Activated naive CD4-positive, alpha-beta T cell treated with anti-CD3 and anti-CD28 coated beads, Interleukin-2, amount 10 ng/mL, durations not matched to agents 7 days and 5 days (primary cell): ENCODE results near the gene LIN7A.

Experiments
- CTCF ChIA-PET: fragments of 350-600 bp; sonication (Branson Sonifier 250); formaldehyde crosslinking; loops from one replicate; lab custom pipeline; 2021; ENCODE audit warnings: antibody characterized with exemption; lab: Charles Lee
- DNase-seq: peaks from one replicate; pipeline ENCODE4 v3.0.0-alpha.2; 2020
- H3K27ac Mint-ChIP-seq: one replicate; pipeline ENCODE4 v1.8.0; 2021; ENCODE audit warnings: mild to moderate bottlenecking, moderate library complexity, mixed read lengths
- H3K27me3 Mint-ChIP-seq: one replicate; pipeline ENCODE4 v1.8.0; 2021; ENCODE audit warnings: mild to moderate bottlenecking, mixed read lengths
- H3K36me3 Mint-ChIP-seq: one replicate; pipeline ENCODE4 v1.8.0; 2021; ENCODE audit warnings: mixed read lengths
- H3K4me1 Mint-ChIP-seq: one replicate; pipeline ENCODE4 v1.8.0; 2021; ENCODE audit warnings: mixed read lengths
- H3K4me3 Mint-ChIP-seq: one replicate; pipeline ENCODE4 v1.8.0; 2021; ENCODE audit warnings: mild to moderate bottlenecking, moderate library complexity, mixed read lengths
- H3K9me3 Mint-ChIP-seq: one replicate; pipeline ENCODE4 v1.8.0; 2021; ENCODE audit warnings: mixed read lengths

Gene LIN7A

GRCh38 chr12:80829767-80830166 lies 108.0 kb downstream of the LIN7A start:
- H3K4me3 Mint-ChIP-seq, result no peak overlapping the region
- no peak for DNase-seq
- no peaks in the 10 kb centered on the region for H3K9me3 Mint-ChIP-seq
- H3K27me3 Mint-ChIP-seq, result no peaks in the 10 kb centered on the region
- H3K4me1 Mint-ChIP-seq, result no peaks in the 10 kb centered on the region
- H3K36me3 Mint-ChIP-seq, result no peaks in the 10 kb centered on the region
- CTCF ChIA-PET, result no interaction called here
- H3K27ac Mint-ChIP-seq, result no peak overlapping the region

- Mint-ChIP-seq H3K4me1 (no peaks in the 10 kb centered on the region), H3K27ac (no peak overlapping the region), H3K36me3 (no peaks in the 10 kb centered on the region), H3K9me3 (peaks cover 3% of the 10 kb centered on the region), H3K4me3 (no peak overlapping the region), H3K27me3 (no peaks in the 10 kb centered on the region)
- no peak for DNase-seq
- CTCF ChIA-PET, result no interaction called here
These were observed 112.2 kb downstream of the LIN7A start for GRCh38 chr12:80825506-80825905.

GRCh38 chr12:80823393-80823792 lies 114.3 kb downstream of the LIN7A start:
- no peak for DNase-seq
- Mint-ChIP-seq H3K27ac (no peak overlapping the region), H3K9me3 (peaks cover 3% of the 10 kb centered on the region), H3K4me1 (no peaks in the 10 kb centered on the region), H3K4me3 (no peak overlapping the region), H3K27me3 (no peaks in the 10 kb centered on the region), H3K36me3 (no peaks in the 10 kb centered on the region)
- CTCF ChIA-PET, result no interaction called here

GRCh38 chr12:80821513-80822000 lies 116.2 kb downstream of the LIN7A start:
- Mint-ChIP-seq H3K4me3 (no peak overlapping the region), H3K4me1 (no peaks in the 10 kb centered on the region), H3K9me3 (peaks cover 3% of the 10 kb centered on the region), H3K27me3 (no peaks in the 10 kb centered on the region), H3K36me3 (no peaks in the 10 kb centered on the region), H3K27ac (no peak overlapping the region)
- DNase-seq, result no peak
- CTCF ChIA-PET, result no interaction called here

GRCh38 chr12:80818878-80819277 lies 118.9 kb downstream of the LIN7A start:
- H3K36me3 Mint-ChIP-seq, result no peaks in the 10 kb centered on the region
- CTCF ChIA-PET, result no interaction called here
- peaks cover 3% of the 10 kb centered on the region for H3K9me3 Mint-ChIP-seq
- no peaks in the 10 kb centered on the region for H3K4me1 Mint-ChIP-seq
- H3K27me3 Mint-ChIP-seq, result no peaks in the 10 kb centered on the region
- DNase-seq, result no peak
- H3K27ac Mint-ChIP-seq, result no peak overlapping the region
- no peak overlapping the region for H3K4me3 Mint-ChIP-seq

- no peak for DNase-seq
- CTCF ChIA-PET, result no interaction called here
- H3K9me3 Mint-ChIP-seq, result no peaks in the 10 kb centered on the region
- no peaks in the 10 kb centered on the region for H3K36me3 Mint-ChIP-seq
- no peaks in the 10 kb centered on the region for H3K27me3 Mint-ChIP-seq
- H3K4me3 Mint-ChIP-seq, result no peak overlapping the region
- no peak overlapping the region for H3K27ac Mint-ChIP-seq
- no peaks in the 10 kb centered on the region for H3K4me1 Mint-ChIP-seq
These were observed 122.4 kb downstream of the LIN7A start for GRCh38 chr12:80815351-80815750.

GRCh38 chr12:80814453-80814852 lies 123.3 kb downstream of the LIN7A start:
- no peaks in the 10 kb centered on the region for H3K9me3 Mint-ChIP-seq
- no peaks in the 10 kb centered on the region for H3K36me3 Mint-ChIP-seq
- no peaks in the 10 kb centered on the region for H3K4me1 Mint-ChIP-seq
- no peaks in the 10 kb centered on the region for H3K27me3 Mint-ChIP-seq
- no peak overlapping the region for H3K4me3 Mint-ChIP-seq
- CTCF ChIA-PET, result no interaction called here
- no peak for DNase-seq
- H3K27ac Mint-ChIP-seq, result no peak overlapping the region

- Mint-ChIP-seq H3K27me3 (no peaks in the 10 kb centered on the region), H3K4me1 (no peaks in the 10 kb centered on the region), H3K36me3 (no peaks in the 10 kb centered on the region), H3K9me3 (no peaks in the 10 kb centered on the region), H3K4me3 (no peak overlapping the region), H3K27ac (no peak overlapping the region)
- CTCF ChIA-PET, result no interaction called here
- DNase-seq, result no peak
These were observed 123.9 kb downstream of the LIN7A start for GRCh38 chr12:80813820-80814219.

GRCh38 chr12:80811957-80812708 lies 125.6 kb downstream of the LIN7A start:
- H3K27me3 Mint-ChIP-seq, result no peaks in the 10 kb centered on the region
- H3K36me3 Mint-ChIP-seq, result no peaks in the 10 kb centered on the region
- no peak for DNase-seq
- H3K4me1 Mint-ChIP-seq, result no peaks in the 10 kb centered on the region
- no peaks in the 10 kb centered on the region for H3K9me3 Mint-ChIP-seq
- no peak overlapping the region for H3K27ac Mint-ChIP-seq
- CTCF ChIA-PET, result no interaction called here
- no peak overlapping the region for H3K4me3 Mint-ChIP-seq

GRCh38 chr12:80810874-80811273 lies 126.9 kb downstream of the LIN7A start:
- H3K4me3 Mint-ChIP-seq, result no peak overlapping the region
- H3K9me3 Mint-ChIP-seq, result no peaks in the 10 kb centered on the region
- CTCF ChIA-PET, result no interaction called here
- DNase-seq, result no peak
- no peaks in the 10 kb centered on the region for H3K4me1 Mint-ChIP-seq
- H3K27ac Mint-ChIP-seq, result no peak overlapping the region
- H3K27me3 Mint-ChIP-seq, result no peaks in the 10 kb centered on the region
- H3K36me3 Mint-ChIP-seq, result no peaks in the 10 kb centered on the region

- H3K27ac Mint-ChIP-seq, result no peak overlapping the region
- H3K4me3 Mint-ChIP-seq, result no peak overlapping the region
- no peaks in the 10 kb centered on the region for H3K9me3 Mint-ChIP-seq
- H3K27me3 Mint-ChIP-seq, result no peaks in the 10 kb centered on the region
- H3K4me1 Mint-ChIP-seq, result no peaks in the 10 kb centered on the region
- DNase-seq, result no peak
- H3K36me3 Mint-ChIP-seq, result no peaks in the 10 kb centered on the region
- CTCF ChIA-PET, result no interaction called here
These were observed 130.0 kb downstream of the LIN7A start for GRCh38 chr12:80807640-80808288.

GRCh38 chr12:80805106-80805505 lies 132.6 kb downstream of the LIN7A start:
- Mint-ChIP-seq H3K4me1 (no peaks in the 10 kb centered on the region), H3K27ac (no peak overlapping the region), H3K4me3 (no peak overlapping the region), H3K27me3 (no peaks in the 10 kb centered on the region), H3K9me3 (no peaks in the 10 kb centered on the region), H3K36me3 (no peaks in the 10 kb centered on the region)
- CTCF ChIA-PET, result interaction anchor here (0.7 kb wide), 1 partner anchor 16 kb away, joined by 4 read pairs; no protein-coding TSS in a partner anchor
- DNase-seq, result no peak

GRCh38 chr12:80802652-80803400 lies 134.9 kb downstream of the LIN7A start:
- H3K9me3 Mint-ChIP-seq, result no peaks in the 10 kb centered on the region
- H3K36me3 Mint-ChIP-seq, result no peaks in the 10 kb centered on the region
- DNase-seq, result no peak
- no peak overlapping the region for H3K4me3 Mint-ChIP-seq
- no peaks in the 10 kb centered on the region for H3K27me3 Mint-ChIP-seq
- CTCF ChIA-PET, result no interaction called here
- H3K27ac Mint-ChIP-seq, result no peak overlapping the region
- no peaks in the 10 kb centered on the region for H3K4me1 Mint-ChIP-seq

- Mint-ChIP-seq H3K27ac (no peak overlapping the region), H3K27me3 (no peaks in the 10 kb centered on the region), H3K4me1 (no peaks in the 10 kb centered on the region), H3K9me3 (no peaks in the 10 kb centered on the region), H3K36me3 (no peaks in the 10 kb centered on the region), H3K4me3 (no peak overlapping the region)
- no peak for DNase-seq
- CTCF ChIA-PET, result no interaction called here
These were observed 139.5 kb downstream of the LIN7A start for GRCh38 chr12:80798281-80798680.
